SU-DHL-6 (cell line): Measurements from ENCODE around the gene LYPD3.

Source experiments
- H2AFZ ChIP-seq: fragments of 200-600 bp; sonication (generic); 2 replicates; pipeline ENCODE4 v1.6.1; 2014; ENCODE audit warnings: low read depth, mild to moderate bottlenecking, moderate library complexity, mixed read lengths, antibody characterized with exemption, low read length; ENCODE audit not compliant: severe bottlenecking
- H3F3A ChIP-seq: fragments of 200-600 bp; shearing (Covaris generic); 2 replicates; pipeline ENCODE4 v1.6.0; 2016; ENCODE audit warnings: antibody characterized with exemption, mild to moderate bottlenecking; ENCODE audit not compliant: insufficient read depth
- H3K27ac ChIP-seq: fragments of 200-600 bp; sonication (generic); 2 replicates; pipeline ENCODE4 v1.5.1; 2016; ENCODE audit warnings: low read depth, mild to moderate bottlenecking, low read length, moderate library complexity, mixed read lengths
- H3K27me3 ChIP-seq: fragments of 200-600 bp; sonication (generic), shearing (Covaris generic); 2 replicates; pipeline ENCODE4 v1.6.0; 2014; ENCODE audit warnings: mild to moderate bottlenecking, low read length
- H3K36me3 ChIP-seq: fragments of 200-600 bp; sonication (generic); 2 replicates; pipeline ENCODE4 v1.6.1; 2014; ENCODE audit warnings: mild to moderate bottlenecking, low read length, mixed read lengths
- H3K4me2 ChIP-seq: fragments of 300-600, 200-600 bp; shearing (Covaris generic), sonication (generic); 2 replicates; pipeline ENCODE4 v1.6.0; 2014; ENCODE audit warnings: low read length, low read depth, mild to moderate bottlenecking; ENCODE audit not compliant: poor library complexity, severe bottlenecking
- H3K4me3 ChIP-seq: fragments of 200-600 bp; sonication (generic); 2 replicates; pipeline ENCODE4 v1.5.1; 2014; ENCODE audit warnings: antibody characterized with exemption, low read length, mild to moderate bottlenecking, mixed read lengths; ENCODE audit not compliant: insufficient read depth, poor library complexity, severe bottlenecking
- H3K79me2 ChIP-seq: fragments of 200-600 bp; sonication (generic); 2 replicates; pipeline ENCODE4 v1.6.1; 2014; ENCODE audit warnings: mild to moderate bottlenecking, low read length, moderate library complexity; ENCODE audit not compliant: insufficient read depth
- H3K9ac ChIP-seq: fragments of 200-600 bp; sonication (generic); 2 replicates; pipeline ENCODE4 v1.7.0; 2014; ENCODE audit warnings: mild to moderate bottlenecking, low read length
- H3K9me2 ChIP-seq: fragments of 200-600 bp; sonication (generic); replicated peaks from 2 replicates; pipeline ENCODE4 v1.6.1; 2014; ENCODE audit warnings: low read length; ENCODE audit not compliant: insufficient read depth
- H3K9me3 ChIP-seq: fragments of 200-600 bp; sonication (generic); 2 replicates; pipeline ENCODE4 v1.6.1; 2014; ENCODE audit warnings: low read length, mixed read lengths; ENCODE audit not compliant: insufficient read depth
- H4K20me1 ChIP-seq: fragments of 200-600 bp; sonication (generic); 2 replicates; pipeline ENCODE4 v1.6.1; 2014; ENCODE audit warnings: low read depth, mild to moderate bottlenecking, antibody characterized with exemption, low read length, moderate library complexity, mixed read lengths
- EZH2phosphoT487 ChIP-seq: fragments of 200-600 bp; sonication (generic), shearing (Covaris generic); conservative IDR thresholded peaks from 2 replicates; pipeline ENCODE4 v1.6.1; 2018; ENCODE audit warnings: mild to moderate bottlenecking, antibody characterized with exemption, low read length, moderate library complexity, mixed read lengths
- TF ChIP-seq, protein P1 (sequence below): fragments of 200-600 bp; sonication (generic); IDR thresholded peaks from one replicate; pipeline ENCODE4 v1.5.1; 2017; ENCODE audit warnings: antibody characterized with exemption, mild to moderate bottlenecking, low read length, moderate library complexity; ENCODE audit not compliant: insufficient read depth, poor library complexity, severe bottlenecking

LYPD3 gene

GRCh38 chr19:43412441-43412840 is 53.0 kb downstream of the LYPD3 start:
- Histone ChIP-seq H2AFZ (no peak overlapping the region), H3K27me3 (no peaks in the 10 kb centered on the region), H3K9me3 (no peaks in the 10 kb centered on the region), H3K9me2 (no peaks in the 10 kb centered on the region), H3K4me2 (no peak overlapping the region), H4K20me1 (no peaks in the 10 kb centered on the region), H3K4me3 (no peak overlapping the region), H3K27ac (no peak overlapping the region), H3K36me3 (no peaks in the 10 kb centered on the region), H3K79me2 (no peaks in the 10 kb centered on the region), H3F3A (no peaks in the 10 kb centered on the region), H3K9ac (no peak overlapping the region)
- TF ChIP-seq, protein P1, sequence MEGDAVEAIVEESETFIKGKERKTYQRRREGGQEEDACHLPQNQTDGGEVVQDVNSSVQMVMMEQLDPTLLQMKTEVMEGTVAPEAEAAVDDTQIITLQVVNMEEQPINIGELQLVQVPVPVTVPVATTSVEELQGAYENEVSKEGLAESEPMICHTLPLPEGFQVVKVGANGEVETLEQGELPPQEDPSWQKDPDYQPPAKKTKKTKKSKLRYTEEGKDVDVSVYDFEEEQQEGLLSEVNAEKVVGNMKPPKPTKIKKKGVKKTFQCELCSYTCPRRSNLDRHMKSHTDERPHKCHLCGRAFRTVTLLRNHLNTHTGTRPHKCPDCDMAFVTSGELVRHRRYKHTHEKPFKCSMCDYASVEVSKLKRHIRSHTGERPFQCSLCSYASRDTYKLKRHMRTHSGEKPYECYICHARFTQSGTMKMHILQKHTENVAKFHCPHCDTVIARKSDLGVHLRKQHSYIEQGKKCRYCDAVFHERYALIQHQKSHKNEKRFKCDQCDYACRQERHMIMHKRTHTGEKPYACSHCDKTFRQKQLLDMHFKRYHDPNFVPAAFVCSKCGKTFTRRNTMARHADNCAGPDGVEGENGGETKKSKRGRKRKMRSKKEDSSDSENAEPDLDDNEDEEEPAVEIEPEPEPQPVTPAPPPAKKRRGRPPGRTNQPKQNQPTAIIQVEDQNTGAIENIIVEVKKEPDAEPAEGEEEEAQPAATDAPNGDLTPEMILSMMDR = no peak
- TF ChIP-seq EZH2phosphoT487 = no peak
